ENCODE measurements around the gene PLA2G6. TPM values are rescaled to one million over a fixed set of nuclear protein-coding genes. Genes with fewer than 3 reads are reported as not detected.

The PLA2G6 gene
- total and polyA plus RNA-seq, 2 of the 13 experiments (the other 11 are each of a cell fraction or from before 2014, with no cell fraction given): 4.8 to 11.5 TPM

GRCh38 chr22:38177926-38178604 is 3.6 kb downstream of the PLA2G6 start (continued):
- TF ChIP-seq RERE (CRISPR knock-in tag; IDR thresholded peaks at IDR 0.05; ENCODE audit: low read depth): peak; percentile 75
- no peak for TF ChIP-seq EZH2 (conservative IDR thresholded peaks at IDR 0.05; ENCODE audit: low read depth, low read length)
- TF ChIP-seq ZNF136 (CRISPR knock-in tag; IDR thresholded peaks at IDR 0.05; ENCODE audit: low read depth): 0 out of 2 replicates have a peak, but pooled peaks have one; percentile 56
- no peak for TF ChIP-seq TEF (CRISPR knock-in tag; IDR thresholded peaks at IDR 0.05)
- no peak for TF ChIP-seq ZNF891 (CRISPR knock-in tag; IDR thresholded peaks at IDR 0.05)
- no peak for TF ChIP-seq ZNF383 (CRISPR knock-in tag; IDR thresholded peaks at IDR 0.05; ENCODE audit: borderline replicate concordance)
- TF ChIP-seq ZFP37 (CRISPR knock-in tag; IDR thresholded peaks at IDR 0.05; ENCODE audit: borderline replicate concordance): 0 out of 2 replicates have a peak, but pooled peaks have one; percentile 15
- no peak for TF ChIP-seq BRD4 (CRISPR knock-in tag; IDR thresholded peaks at IDR 0.05)
- no peak for TF ChIP-seq HNRNPLL (IDR thresholded peaks at IDR 0.05; ENCODE audit: low read depth, low read length, poor library complexity, severe bottlenecking)
- no peak for TF ChIP-seq ZNF34 (CRISPR knock-in tag; IDR thresholded peaks at IDR 0.05; ENCODE audit: borderline replicate concordance)
- TF ChIP-seq ZHX2 (IDR thresholded peaks at IDR 0.05; ENCODE audit: low read depth): no peak
- TF ChIP-seq ZHX2 (CRISPR knock-in tag; IDR thresholded peaks at IDR 0.05; ENCODE audit: borderline replicate concordance): no peak
- TF ChIP-seq DDIT3 (CRISPR knock-in tag; IDR thresholded peaks at IDR 0.05): no peak
- no peak for TF ChIP-seq IRF1 (CRISPR knock-in tag; IDR thresholded peaks at IDR 0.05; ENCODE audit: low read depth)
- no peak for TF ChIP-seq PAWR (CRISPR knock-in tag; IDR thresholded peaks at IDR 0.05; ENCODE audit: borderline replicate concordance)
- TF ChIP-seq TEAD2 (CRISPR knock-in tag; IDR thresholded peaks at IDR 0.05): no peak
